GM12892 (cell line): ENCODE measurements around the gene TOMM5.
A peak's percentile ranks its signal among the peaks of the same experiment; 100 is the strongest.

Experiments used
- POLR2A ChIP-seq: IDR thresholded peaks from 2 replicates; pipeline ENCODE4 v1.6.1; 2011; ENCODE audit warnings: low read depth, low read length, control low read depth
- TAF1 ChIP-seq: IDR thresholded peaks from 2 replicates; pipeline ENCODE4 v1.6.1; 2011; ENCODE audit warnings: low read depth, mild to moderate bottlenecking, control low read depth, low read length, borderline replicate concordance

DNA sequence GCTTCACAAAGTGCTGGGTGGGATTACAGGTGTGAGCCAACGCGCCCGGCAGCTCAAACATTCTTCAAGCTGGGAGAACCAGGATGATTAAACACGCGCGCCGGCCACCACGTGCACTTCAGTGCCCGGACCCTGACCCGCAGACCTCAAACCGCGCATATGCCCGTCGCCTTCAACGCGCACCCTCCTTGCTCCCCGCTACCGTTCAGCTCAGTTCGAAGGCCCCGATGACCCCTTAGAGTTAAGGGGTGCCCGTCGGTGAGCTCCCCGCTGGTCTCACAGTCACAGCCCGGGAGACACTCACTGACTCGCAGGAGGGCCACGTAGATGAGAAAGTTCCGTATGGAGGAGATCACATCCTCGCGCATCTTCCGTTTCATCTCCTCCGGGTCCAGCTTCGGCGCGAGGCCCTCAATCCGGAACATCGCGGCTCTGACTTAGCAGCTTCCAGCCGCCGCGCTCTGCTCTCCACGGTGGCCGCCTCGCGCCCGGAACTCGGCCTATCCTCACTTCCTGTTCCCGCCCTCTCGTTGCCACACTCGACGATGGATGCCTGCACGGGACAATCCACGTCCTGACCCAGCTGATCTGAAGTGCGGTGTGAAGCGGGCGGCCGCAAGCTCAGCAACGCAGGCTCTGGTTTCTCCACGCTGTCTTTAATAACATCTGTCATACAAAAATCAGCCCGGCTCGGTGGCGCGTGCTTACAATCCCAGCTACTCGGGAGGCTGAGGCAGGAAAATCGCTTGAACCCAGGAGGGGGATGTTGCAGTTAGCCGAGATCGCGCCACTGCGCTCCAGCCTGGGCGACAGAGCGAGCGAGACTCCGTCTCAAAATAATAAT is at the start of gene TOMM5:
- peak; percentile 99 for TF ChIP-seq POLR2A
- TF ChIP-seq TAF1: peak; percentile 88
